DMS114 treated with DMSO at 0.1 percent for 48 hours (cell line): ENCODE results near the gene GALNT14.

Experiments used
- DNase-seq: peaks from one replicate; lab custom pipeline; 2025; ENCODE audit not compliant: unreplicated experiment; lab: John Stamatoyannopoulos, UW

The GALNT14 gene

DNA sequence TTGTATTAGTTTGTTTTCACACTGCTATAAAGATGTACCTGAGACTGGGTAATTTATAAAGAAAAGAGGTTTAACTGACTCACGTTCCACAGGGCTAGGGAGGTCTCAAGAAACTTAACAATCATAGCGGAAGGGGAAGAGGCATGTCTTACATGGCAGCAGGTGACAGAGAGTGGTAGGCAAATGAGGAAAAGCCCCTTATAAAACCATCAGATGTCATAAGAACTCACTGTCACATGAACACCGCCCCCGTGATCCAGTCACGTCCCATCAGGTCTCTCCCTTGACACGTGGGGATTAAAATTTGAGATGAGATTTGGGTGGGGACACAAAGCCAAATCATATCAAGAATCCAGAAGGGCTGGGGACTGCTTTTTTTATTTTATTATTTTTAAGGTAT is 120.0 kb downstream of the GALNT14 start:
- DNase-seq, result no peak

DNA sequence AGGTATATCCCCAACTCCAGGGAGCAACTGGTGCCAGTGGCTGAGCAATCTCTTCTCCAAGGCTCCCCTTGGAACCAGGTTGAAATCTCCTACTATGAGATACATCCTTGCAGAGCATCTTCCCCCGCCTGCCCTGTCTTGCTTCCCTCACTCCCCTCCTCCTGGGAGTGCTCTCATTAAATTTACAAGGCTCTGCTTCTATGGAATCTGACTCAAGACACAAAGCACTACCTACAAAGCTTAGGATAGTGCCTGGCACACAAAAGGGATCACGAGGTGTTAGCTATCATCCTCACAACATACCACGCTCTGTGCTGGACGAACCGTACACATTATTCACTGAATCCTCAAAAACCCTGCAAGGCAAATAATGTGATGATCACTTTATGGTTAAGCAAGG is 121.6 kb downstream of the GALNT14 start:
- DNase-seq, result no peak

GRCh38 chr2:31014516-31014915 is 123.7 kb downstream of the GALNT14 start:
- no peak for DNase-seq

GRCh38 chr2:31013301-31013700 is 124.9 kb downstream of the GALNT14 start:
- DNase-seq, result no peak

DNA sequence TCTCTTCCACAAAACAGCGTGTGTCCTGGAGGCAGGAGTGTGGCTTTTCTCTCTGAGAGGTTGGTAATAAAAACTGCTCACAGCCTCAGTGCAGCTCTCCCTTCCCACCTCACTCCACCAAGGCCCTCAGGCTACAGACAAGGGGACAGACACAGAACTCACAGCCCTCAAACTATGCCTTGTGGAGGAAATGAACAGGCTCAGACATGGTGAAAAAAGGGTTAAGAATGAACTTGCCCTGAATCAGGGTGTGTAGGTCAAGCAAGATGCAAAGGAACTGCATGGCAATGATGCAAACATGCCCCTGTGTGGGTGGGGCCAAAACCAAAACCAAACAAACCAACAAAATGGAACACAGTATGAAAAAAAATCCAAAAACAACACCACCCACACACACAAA is 125.8 kb downstream of the GALNT14 start:
- DNase-seq, result no peak

GRCh38 chr2:31011587-31011986 is 126.7 kb downstream of the GALNT14 start:
- DNase-seq, result no peak

DNA sequence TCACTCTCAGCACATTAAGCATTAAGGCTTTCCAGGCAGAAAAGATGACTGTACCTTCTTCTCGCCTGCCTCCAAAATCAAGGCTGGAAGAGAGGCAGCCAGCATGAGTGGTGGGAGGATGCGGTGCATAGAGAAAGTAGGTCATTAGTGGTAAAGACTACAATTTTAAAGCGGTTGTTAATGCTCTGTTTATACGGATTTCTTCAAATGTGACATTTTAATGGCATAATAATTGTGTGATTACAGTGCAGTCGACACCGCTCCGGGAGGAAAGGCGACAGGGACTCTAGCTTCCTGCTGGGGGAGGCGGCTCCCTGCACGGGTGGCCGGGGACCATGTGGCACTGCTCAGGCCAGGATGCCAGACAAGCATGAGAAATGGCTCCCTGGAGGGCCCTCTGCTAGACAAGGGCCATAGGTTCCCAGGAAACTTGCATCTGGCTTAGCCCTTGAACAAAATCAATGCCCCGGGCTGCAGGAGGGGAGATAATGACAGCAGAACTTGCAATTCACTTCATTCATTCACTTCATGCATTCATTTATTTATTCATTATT is 129.6 kb downstream of the GALNT14 start:
- DNase-seq, result no peak

- DNase-seq, result no peak
These were observed 134.0 kb downstream of the GALNT14 start for GRCh38 chr2:31004257-31004656.

- no peak for DNase-seq
These were observed 134.5 kb downstream of the GALNT14 start for GRCh38 chr2:31003749-31004148.

DNA sequence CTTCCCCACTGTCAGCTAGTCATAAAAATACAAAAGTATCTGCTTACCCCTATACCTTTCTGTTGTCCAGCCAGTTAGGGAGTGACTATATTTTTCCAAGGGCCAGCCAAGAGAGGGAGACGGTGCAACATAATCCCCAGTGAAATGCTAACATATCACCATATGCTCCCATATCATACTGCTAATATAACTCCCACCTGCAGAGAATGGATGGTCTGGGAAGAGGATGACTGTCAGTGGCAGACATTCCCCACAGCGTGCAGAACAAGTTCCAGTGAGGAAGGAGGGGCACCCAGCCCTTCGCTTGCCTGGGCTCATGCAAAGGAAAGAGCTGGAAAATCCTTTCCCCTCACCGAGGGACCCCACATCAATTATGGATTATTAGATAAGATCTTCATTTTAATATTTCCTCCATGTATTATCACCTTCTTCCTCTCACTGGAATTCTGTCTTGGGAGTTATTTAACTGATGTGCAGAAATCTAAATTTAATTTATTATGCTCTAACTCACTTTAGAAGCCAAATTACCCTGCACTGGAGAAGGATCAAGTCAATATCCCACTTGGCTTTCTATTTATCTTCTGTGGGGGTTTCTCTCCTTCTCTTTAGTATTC is 135.6 kb downstream of the GALNT14 start:
- DNase-seq, result no peak

DNA sequence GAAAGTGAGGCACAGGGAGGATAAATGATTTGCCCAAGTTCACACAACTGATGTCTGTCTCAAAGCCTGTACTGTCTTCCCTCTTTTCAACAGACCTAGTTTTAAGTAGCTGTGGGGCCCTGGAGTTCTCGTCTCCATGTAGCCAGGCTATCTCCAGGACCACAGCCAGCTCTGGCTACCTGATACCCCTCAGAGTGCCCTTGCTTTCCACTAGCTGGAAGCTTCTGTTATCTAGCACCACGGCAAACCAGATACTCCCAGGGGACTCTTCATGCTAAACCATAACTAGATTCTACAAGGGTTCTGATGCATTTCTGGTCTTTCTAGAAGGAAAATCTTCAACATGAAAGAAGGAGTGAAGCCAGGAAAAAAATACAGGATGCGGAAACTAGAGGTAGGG is 137.3 kb downstream of the GALNT14 start:
- DNase-seq, result no peak

- no peak for DNase-seq
These were observed 139.6 kb downstream of the GALNT14 start for GRCh38 chr2:30998672-30999071.

- no peak for DNase-seq
These were observed 140.3 kb downstream of the GALNT14 start for GRCh38 chr2:30997979-30998378.

GRCh38 chr2:30994227-30995056 is 143.8 kb downstream of the GALNT14 start:
- DNase-seq, result no peak

- DNase-seq, result no peak
These were observed 145.5 kb downstream of the GALNT14 start for GRCh38 chr2:30992781-30993180.

DNA sequence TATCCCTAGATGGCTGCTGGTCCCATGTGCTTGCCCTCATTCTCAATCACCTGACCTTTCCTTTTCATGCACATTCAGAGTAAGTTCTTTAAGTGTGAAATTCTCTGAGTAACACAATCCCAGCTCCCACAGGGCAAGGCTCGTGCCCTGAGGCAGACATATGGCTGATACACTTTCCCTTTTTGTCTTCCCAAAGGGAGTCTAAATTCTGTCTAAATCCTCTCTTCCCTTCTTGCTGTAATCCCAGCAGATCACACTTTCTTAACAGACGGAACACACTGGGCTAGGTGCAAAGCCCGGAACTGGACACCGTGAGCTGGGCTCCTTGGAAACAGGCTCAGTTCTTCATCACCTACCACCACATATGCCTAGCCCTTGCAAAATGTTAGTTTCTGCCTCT is 147.6 kb downstream of the GALNT14 start:
- DNase-seq, result no peak

GRCh38 chr2:30990176-30990575 is 148.1 kb downstream of the GALNT14 start:
- DNase-seq, result no peak

DNA sequence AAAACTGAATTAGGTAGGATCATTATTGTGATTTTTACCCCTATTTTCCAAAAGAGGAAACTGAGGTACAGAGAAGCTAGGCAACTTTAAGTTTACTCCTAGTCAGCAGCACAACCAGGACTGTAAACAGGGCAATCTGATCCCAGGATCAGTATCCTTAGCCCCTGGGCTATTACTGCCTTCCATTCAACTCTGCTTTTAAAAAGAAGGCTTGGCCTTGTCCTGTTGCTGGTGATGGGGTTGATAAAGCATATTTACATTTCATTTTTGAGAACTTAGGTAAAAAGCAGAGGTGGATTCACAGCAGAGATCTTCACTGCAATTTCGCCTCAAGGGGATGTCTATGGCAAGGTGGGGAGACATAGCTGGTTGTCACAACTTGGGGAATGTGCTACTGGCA is 148.5 kb downstream of the GALNT14 start:
- no peak for DNase-seq

DNA sequence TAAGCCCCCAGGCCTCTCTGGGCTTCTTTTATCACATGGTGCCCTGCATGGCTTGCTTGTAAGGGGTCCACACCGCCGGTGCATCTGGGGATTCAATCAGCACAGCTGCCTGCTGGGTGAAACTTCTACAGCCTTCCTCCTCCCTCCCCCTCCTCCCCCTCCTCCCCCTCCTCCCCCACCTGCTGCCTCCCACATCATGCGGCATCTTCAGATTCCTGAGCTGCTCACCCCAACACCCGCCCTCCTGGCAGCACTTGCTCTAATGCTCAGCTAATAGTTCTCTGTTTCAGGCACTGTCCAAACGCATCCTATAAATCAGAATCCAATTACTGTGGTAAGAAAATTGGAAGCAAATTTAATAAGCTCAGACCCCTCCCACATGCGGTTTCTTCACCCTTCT is 150.7 kb downstream of the GALNT14 start:
- DNase-seq, result no peak

- DNase-seq, result no peak
These were observed 152.0 kb downstream of the GALNT14 start for GRCh38 chr2:30986231-30986580.

DNA sequence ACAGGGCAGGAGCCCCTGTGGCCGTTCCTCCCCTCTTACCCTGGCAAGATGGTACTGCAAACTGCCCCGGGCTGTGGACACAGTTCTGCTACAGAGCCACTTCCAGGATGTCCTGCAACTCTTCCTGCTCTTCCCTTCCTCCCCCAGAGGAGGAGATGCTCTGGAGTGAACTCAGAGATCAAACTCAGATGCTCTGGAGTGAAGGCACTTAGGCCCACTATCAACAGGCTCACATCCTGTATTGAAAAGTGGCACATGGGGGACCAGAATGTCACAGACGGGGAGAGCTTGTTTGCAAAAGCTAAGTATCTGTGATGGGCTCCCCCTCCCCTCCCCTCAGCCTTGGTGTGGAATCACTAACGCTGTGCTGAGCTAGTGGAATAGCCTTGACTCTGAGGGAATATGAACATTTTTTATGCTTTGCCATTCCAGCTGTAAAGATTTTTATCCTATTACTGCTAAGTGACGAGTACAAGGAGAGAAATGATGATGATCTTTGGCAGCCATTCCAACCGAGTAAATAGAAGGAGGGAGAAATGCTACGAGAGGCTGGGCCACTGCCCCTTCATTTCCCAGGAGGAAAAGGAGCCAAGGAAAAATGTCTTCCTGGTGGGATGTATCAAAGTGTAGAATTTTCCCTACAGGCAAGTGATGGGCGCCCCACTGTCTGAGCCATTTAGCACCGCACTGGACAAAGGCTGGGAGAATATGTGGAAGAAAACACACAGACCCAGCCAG is 152.6 kb downstream of the GALNT14 start:
- no peak for DNase-seq

GRCh38 chr2:30984148-30984547 is 154.1 kb downstream of the GALNT14 start:
- no peak for DNase-seq
